ENCODE measurements around the gene WFDC10B. TPM values are rescaled to one million over a fixed set of nuclear protein-coding genes. Genes with fewer than 3 reads are reported as not detected.

WFDC10B gene
- polyA plus RNA-seq, 2 of the 4 experiments (the other 2 are of a cell fraction), result not detected

DNA sequence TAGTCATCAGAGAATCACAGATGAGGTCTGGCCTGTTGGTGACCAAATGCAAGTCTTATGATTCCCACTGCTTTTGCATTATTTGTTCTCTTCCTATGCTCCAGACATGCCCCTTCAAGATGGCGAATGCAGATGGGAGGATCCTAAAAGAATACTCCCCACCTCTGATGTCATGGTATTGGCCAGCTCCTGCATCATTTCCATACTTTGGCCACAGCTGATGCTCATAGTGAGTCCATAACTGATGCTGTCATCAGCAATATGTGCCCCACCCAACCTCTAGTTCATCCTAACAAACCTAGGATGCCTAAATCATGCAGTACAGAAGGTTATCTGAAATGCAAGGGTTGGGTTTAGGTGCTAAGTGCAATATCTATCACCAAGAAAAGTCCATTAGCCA is 68.3 kb downstream of the WFDC10B start (continued):
- TF ChIP-seq HDAC2 (IDR thresholded peaks at IDR 0.05) (no peak), RCOR1 (IDR thresholded peaks at IDR 0.05; ENCODE audit: low read depth, low read length) (no peak)

Small RNA genes within 50 kb of the gene (small RNA-seq; reads per million reads assigned to genes)
- 0 reads per million in 6 experiments for gene MIR3617
- gene SPINT5P, result 0 reads per million in 6 experiments

Other genes starting within 250 kb of the WFDC10B start
- gene WFDC2, start 235.3 kb downstream of the WFDC10B start, polyA plus RNA-seq (2011; rRNA removed), result not detected in 2 replicates
- gene WFDC2, start 235.3 kb downstream of the WFDC10B start, polyA plus RNA-seq (2017; fragmentation: RNase III; extraction: RNeasy Plus Mini Kit Qiagen cat#74134 plus additional on column Dnase treatment), result 0.22 TPM in 1 of 3 replicates, not detected in the others
- gene SPINT3, start 189.4 kb downstream of the WFDC10B start, polyA plus RNA-seq (2011; rRNA removed), result not detected in 2 replicates
- not detected in 3 replicates for gene SPINT3, start 189.4 kb downstream of the WFDC10B start, polyA plus RNA-seq (2017; fragmentation: RNase III; extraction: RNeasy Plus Mini Kit Qiagen cat#74134 plus additional on column Dnase treatment)
- not detected in 2 replicates for gene WFDC6, start 165.5 kb downstream of the WFDC10B start, polyA plus RNA-seq (2011; rRNA removed)
- gene WFDC6, start 165.5 kb downstream of the WFDC10B start, polyA plus RNA-seq (2017; fragmentation: RNase III; extraction: RNeasy Plus Mini Kit Qiagen cat#74134 plus additional on column Dnase treatment), result not detected in 3 replicates
- not detected in 2 replicates for gene EPPIN, start 157.6 kb downstream of the WFDC10B start, polyA plus RNA-seq (2011; rRNA removed)
- gene EPPIN, start 157.6 kb downstream of the WFDC10B start, polyA plus RNA-seq (2017; fragmentation: RNase III; extraction: RNeasy Plus Mini Kit Qiagen cat#74134 plus additional on column Dnase treatment), result not detected in 3 replicates
- not detected in 2 replicates for gene WFDC8, start 125.7 kb downstream of the WFDC10B start, polyA plus RNA-seq (2011; rRNA removed)
- not detected in 3 replicates for gene WFDC8, start 125.7 kb downstream of the WFDC10B start, polyA plus RNA-seq (2017; fragmentation: RNase III; extraction: RNeasy Plus Mini Kit Qiagen cat#74134 plus additional on column Dnase treatment)
- gene WFDC10A, start 75.3 kb downstream of the WFDC10B start, polyA plus RNA-seq (2011; rRNA removed), result not detected in 2 replicates
- gene WFDC10A, start 75.3 kb downstream of the WFDC10B start, polyA plus RNA-seq (2017; fragmentation: RNase III; extraction: RNeasy Plus Mini Kit Qiagen cat#74134 plus additional on column Dnase treatment), result not detected in 3 replicates
- gene WFDC9, start 73.7 kb downstream of the WFDC10B start, polyA plus RNA-seq (2011; rRNA removed), result not detected in 2 replicates
- gene WFDC9, start 73.7 kb downstream of the WFDC10B start, polyA plus RNA-seq (2017; fragmentation: RNase III; extraction: RNeasy Plus Mini Kit Qiagen cat#74134 plus additional on column Dnase treatment), result not detected in 3 replicates
- gene WFDC11, start 34.8 kb downstream of the WFDC10B start, polyA plus RNA-seq (2011; rRNA removed), result not detected in 2 replicates
- not detected in 3 replicates for gene WFDC11, start 34.8 kb downstream of the WFDC10B start, polyA plus RNA-seq (2017; fragmentation: RNase III; extraction: RNeasy Plus Mini Kit Qiagen cat#74134 plus additional on column Dnase treatment)
- not detected in 2 replicates for gene WFDC13, start 3.0 kb downstream of the WFDC10B start, polyA plus RNA-seq (2011; rRNA removed)
- not detected in 3 replicates for gene WFDC13, start 3.0 kb downstream of the WFDC10B start, polyA plus RNA-seq (2017; fragmentation: RNase III; extraction: RNeasy Plus Mini Kit Qiagen cat#74134 plus additional on column Dnase treatment)
- not detected in 2 replicates for gene SPINT4, start 17.3 kb upstream of the WFDC10B start, polyA plus RNA-seq (2011; rRNA removed)
- gene SPINT4, start 17.3 kb upstream of the WFDC10B start, polyA plus RNA-seq (2017; fragmentation: RNase III; extraction: RNeasy Plus Mini Kit Qiagen cat#74134 plus additional on column Dnase treatment), result not detected in 3 replicates
- gene WFDC3, start 86.9 kb upstream of the WFDC10B start, polyA plus RNA-seq (2011; rRNA removed), result 0.34 TPM in 1 of 2 replicates, not detected in the other
- not detected in 3 replicates for gene WFDC3, start 86.9 kb upstream of the WFDC10B start, polyA plus RNA-seq (2017; fragmentation: RNase III; extraction: RNeasy Plus Mini Kit Qiagen cat#74134 plus additional on column Dnase treatment)
- 34.1 and 38.3 TPM in 2 replicates for gene DNTTIP1, start 86.9 kb upstream of the WFDC10B start, polyA plus RNA-seq (2011; rRNA removed)
- gene DNTTIP1, start 86.9 kb upstream of the WFDC10B start, polyA plus RNA-seq (2017; fragmentation: RNase III; extraction: RNeasy Plus Mini Kit Qiagen cat#74134 plus additional on column Dnase treatment), result 24.9 to 26.0 TPM (median 25.3 TPM) in 3 replicates
- 123 and 137 TPM in 2 replicates for gene UBE2C, start 107.6 kb upstream of the WFDC10B start, polyA plus RNA-seq (2011; rRNA removed)
- gene UBE2C, start 107.6 kb upstream of the WFDC10B start, polyA plus RNA-seq (2017; fragmentation: RNase III; extraction: RNeasy Plus Mini Kit Qiagen cat#74134 plus additional on column Dnase treatment), result 188 to 212 TPM (median 189 TPM) in 3 replicates
- 0.23 TPM in 1 of 2 replicates, not detected in the other for gene TNNC2, start 122.3 kb upstream of the WFDC10B start, polyA plus RNA-seq (2011; rRNA removed)
- 0.17 to 0.22 TPM in 2 of 3 replicates, not detected in the other for gene TNNC2, start 122.3 kb upstream of the WFDC10B start, polyA plus RNA-seq (2017; fragmentation: RNase III; extraction: RNeasy Plus Mini Kit Qiagen cat#74134 plus additional on column Dnase treatment)
- gene SNX21, start 128.8 kb upstream of the WFDC10B start, polyA plus RNA-seq (2011; rRNA removed), result 4.0 and 4.1 TPM in 2 replicates
- 4.9 to 7.7 TPM (median 7.0 TPM) in 3 replicates for gene SNX21, start 128.8 kb upstream of the WFDC10B start, polyA plus RNA-seq (2017; fragmentation: RNase III; extraction: RNeasy Plus Mini Kit Qiagen cat#74134 plus additional on column Dnase treatment)
- 18.5 and 19.8 TPM in 2 replicates for gene ACOT8, start 152.4 kb upstream of the WFDC10B start, polyA plus RNA-seq (2011; rRNA removed)
- 12.6 to 14.7 TPM (median 14.0 TPM) in 3 replicates for gene ACOT8, start 152.4 kb upstream of the WFDC10B start, polyA plus RNA-seq (2017; fragmentation: RNase III; extraction: RNeasy Plus Mini Kit Qiagen cat#74134 plus additional on column Dnase treatment)
- gene ZSWIM3, start 152.6 kb upstream of the WFDC10B start, polyA plus RNA-seq (2011; rRNA removed), result 1.3 and 1.9 TPM in 2 replicates
- 1.0 to 1.1 TPM (median 1.1 TPM) in 3 replicates for gene ZSWIM3, start 152.6 kb upstream of the WFDC10B start, polyA plus RNA-seq (2017; fragmentation: RNase III; extraction: RNeasy Plus Mini Kit Qiagen cat#74134 plus additional on column Dnase treatment)
- 4.7 and 7.6 TPM in 2 replicates for gene ZSWIM1, start 176.2 kb upstream of the WFDC10B start, polyA plus RNA-seq (2011; rRNA removed)
- 5.8 to 6.6 TPM (median 6.1 TPM) in 3 replicates for gene ZSWIM1, start 176.2 kb upstream of the WFDC10B start, polyA plus RNA-seq (2017; fragmentation: RNase III; extraction: RNeasy Plus Mini Kit Qiagen cat#74134 plus additional on column Dnase treatment)
- gene SPATA25, start 182.6 kb upstream of the WFDC10B start, polyA plus RNA-seq (2011; rRNA removed), result 0.31 and 0.54 TPM in 2 replicates
- gene SPATA25, start 182.6 kb upstream of the WFDC10B start, polyA plus RNA-seq (2017; fragmentation: RNase III; extraction: RNeasy Plus Mini Kit Qiagen cat#74134 plus additional on column Dnase treatment), result 0.59 to 1.3 TPM (median 0.77 TPM) in 3 replicates
- gene NEURL2, start 186.2 kb upstream of the WFDC10B start, polyA plus RNA-seq (2011; rRNA removed), result 0.56 and 0.57 TPM in 2 replicates
- gene NEURL2, start 186.2 kb upstream of the WFDC10B start, polyA plus RNA-seq (2017; fragmentation: RNase III; extraction: RNeasy Plus Mini Kit Qiagen cat#74134 plus additional on column Dnase treatment), result 1.4 to 1.6 TPM (median 1.4 TPM) in 3 replicates
- gene CTSA, start 186.3 kb upstream of the WFDC10B start, polyA plus RNA-seq (2011; rRNA removed), result 53.1 and 61.2 TPM in 2 replicates
- gene CTSA, start 186.3 kb upstream of the WFDC10B start, polyA plus RNA-seq (2017; fragmentation: RNase III; extraction: RNeasy Plus Mini Kit Qiagen cat#74134 plus additional on column Dnase treatment), result 76.4 to 95.6 TPM (median 93.2 TPM) in 3 replicates
- 2.7 and 4.5 TPM in 2 replicates for gene PLTP, start 207.1 kb upstream of the WFDC10B start, polyA plus RNA-seq (2011; rRNA removed)
- 0.97 to 1.6 TPM (median 1.5 TPM) in 3 replicates for gene PLTP, start 207.1 kb upstream of the WFDC10B start, polyA plus RNA-seq (2017; fragmentation: RNase III; extraction: RNeasy Plus Mini Kit Qiagen cat#74134 plus additional on column Dnase treatment)
- 19.7 and 24.3 TPM in 2 replicates for gene PCIF1, start 229.7 kb upstream of the WFDC10B start, polyA plus RNA-seq (2011; rRNA removed)
- gene PCIF1, start 229.7 kb upstream of the WFDC10B start, polyA plus RNA-seq (2017; fragmentation: RNase III; extraction: RNeasy Plus Mini Kit Qiagen cat#74134 plus additional on column Dnase treatment), result 18.7 to 21.6 TPM (median 21.4 TPM) in 3 replicates

Measured in A549 (cell line).